ENCODE measurements around the gene BBX. TPM values are rescaled to one million over a fixed set of nuclear protein-coding genes. Genes with fewer than 3 reads are reported as not detected.
"Not testable (repeated sequence)": the region's sequence is repeated elsewhere in the genome, so short reads cannot be mapped to it uniquely, and the experiment has no call there.

Gene BBX
- total RNA-seq, 1 donor from 2014 or later: 51.6 TPM

DNA sequence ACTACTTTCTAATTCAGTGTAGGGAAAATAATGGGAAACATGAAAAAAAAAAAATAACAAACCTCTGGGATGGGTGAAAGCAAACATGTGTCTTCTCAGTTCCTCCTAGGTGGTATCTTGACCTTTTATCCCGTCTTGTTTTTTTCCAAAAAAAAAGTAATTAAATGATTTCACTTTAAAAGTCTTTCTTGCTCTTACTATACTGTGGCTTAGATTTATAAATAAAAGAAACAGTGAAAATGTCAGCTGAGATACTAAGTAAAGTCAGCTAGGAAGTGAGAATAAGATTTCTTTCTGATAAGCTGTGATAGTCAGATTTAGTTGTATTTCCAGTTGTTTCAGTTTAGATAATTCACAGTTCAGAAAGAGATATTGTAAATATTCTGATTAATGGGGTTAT lies 37.4 kb downstream of the BBX start:
- no peak for TF ChIP-seq CTCF (conservative IDR thresholded peaks at IDR 0.05)
- no peak for DNase-seq (ENCODE audit: low read depth, low spot score)
- Mint-ChIP-seq H3K27me3 (ENCODE audit: low read depth) (no peaks in the 10 kb centered on the region), H3K27ac (ENCODE audit: unreplicated experiment) (no peak overlapping the region), H3K9me3 (no peaks in the 10 kb centered on the region), H3K36me3 (ENCODE audit: low read depth) (no peaks in the 10 kb centered on the region), H3K4me1 (no peaks in the 10 kb centered on the region), H3K4me3 (no peak overlapping the region)

DNA sequence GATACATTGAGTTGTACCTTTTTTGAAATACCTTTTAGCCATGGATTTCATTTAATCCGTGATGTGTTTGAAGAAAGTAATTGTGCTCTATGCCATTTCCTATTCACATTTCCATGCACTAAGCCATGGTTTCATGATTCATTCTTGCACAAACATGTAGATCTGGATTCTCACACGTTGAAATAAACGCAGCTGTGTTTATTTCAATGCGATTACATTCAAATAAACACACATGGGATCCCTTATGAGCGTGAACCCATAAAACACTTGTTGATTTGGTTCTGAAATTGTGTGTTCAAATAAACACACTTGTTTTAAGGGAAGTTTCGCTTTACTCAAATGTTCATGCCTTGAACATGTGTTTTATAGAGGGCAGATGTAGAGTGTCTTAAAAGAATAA lies 39.2 kb downstream of the BBX start:
- Mint-ChIP-seq H3K36me3 (ENCODE audit: low read depth) (no peaks in the 10 kb centered on the region), H3K27me3 (ENCODE audit: low read depth) (no peaks in the 10 kb centered on the region), H3K9me3 (no peaks in the 10 kb centered on the region), H3K4me1 (no peaks in the 10 kb centered on the region), H3K4me3 (no peak overlapping the region), H3K27ac (ENCODE audit: unreplicated experiment) (no peak overlapping the region)
- DNase-seq (ENCODE audit: low read depth, low spot score): no peak
- TF ChIP-seq CTCF (conservative IDR thresholded peaks at IDR 0.05): no peak

- no peak overlapping the region for H3K27ac Mint-ChIP-seq (ENCODE audit: unreplicated experiment)
- H3K9me3 Mint-ChIP-seq: no peaks in the 10 kb centered on the region
- no peaks in the 10 kb centered on the region for H3K4me1 Mint-ChIP-seq
- no peak for DNase-seq (ENCODE audit: low read depth, low spot score)
- H3K27me3 Mint-ChIP-seq (ENCODE audit: low read depth): no peaks in the 10 kb centered on the region
- no peak overlapping the region for H3K4me3 Mint-ChIP-seq
- no peak for TF ChIP-seq CTCF (conservative IDR thresholded peaks at IDR 0.05)
- H3K36me3 Mint-ChIP-seq (ENCODE audit: low read depth): no peaks in the 10 kb centered on the region
Measured at GRCh38 chr3:107562969-107563529, 40.3 kb downstream of the BBX start.

DNA sequence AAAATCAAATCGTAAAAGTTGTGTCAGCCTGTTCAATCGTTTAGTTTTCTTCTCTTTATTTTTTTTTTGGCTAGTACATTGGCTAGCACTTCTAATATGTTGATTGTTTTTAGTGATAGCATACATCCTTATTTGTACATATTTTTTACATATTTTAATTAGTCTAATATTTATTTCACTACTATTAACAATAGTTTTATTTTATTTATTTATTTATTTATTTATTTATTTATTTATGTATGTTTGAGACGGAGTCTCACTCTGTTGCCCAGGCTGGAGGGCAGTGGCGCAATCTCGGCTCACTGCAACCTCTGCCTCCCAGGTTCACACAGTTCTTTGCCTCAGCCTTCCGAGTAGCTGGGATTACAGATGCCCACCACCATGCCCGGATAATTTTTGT lies 42.5 kb downstream of the BBX start:
- not testable (repeated sequence) for H3K4me3 Mint-ChIP-seq; H3K9me3 Mint-ChIP-seq; H3K27ac Mint-ChIP-seq (ENCODE audit: unreplicated experiment); H3K27me3 Mint-ChIP-seq (ENCODE audit: low read depth); H3K4me1 Mint-ChIP-seq; DNase-seq (ENCODE audit: low read depth, low spot score); H3K36me3 Mint-ChIP-seq (ENCODE audit: low read depth)

GRCh38 chr3:107571089-107571488 lies 48.3 kb downstream of the BBX start:
- H3K27me3 Mint-ChIP-seq (ENCODE audit: low read depth); H3K4me1 Mint-ChIP-seq; H3K9me3 Mint-ChIP-seq; DNase-seq (ENCODE audit: low read depth, low spot score); H3K27ac Mint-ChIP-seq (ENCODE audit: unreplicated experiment); H3K36me3 Mint-ChIP-seq (ENCODE audit: low read depth); H3K4me3 Mint-ChIP-seq: not testable (repeated sequence)

GRCh38 chr3:107571492-107571891 lies 48.7 kb downstream of the BBX start:
- not testable (repeated sequence) for DNase-seq (ENCODE audit: low read depth, low spot score); H3K9me3 Mint-ChIP-seq; H3K4me3 Mint-ChIP-seq; H3K36me3 Mint-ChIP-seq (ENCODE audit: low read depth); H3K27ac Mint-ChIP-seq (ENCODE audit: unreplicated experiment); H3K27me3 Mint-ChIP-seq (ENCODE audit: low read depth); H3K4me1 Mint-ChIP-seq

DNA sequence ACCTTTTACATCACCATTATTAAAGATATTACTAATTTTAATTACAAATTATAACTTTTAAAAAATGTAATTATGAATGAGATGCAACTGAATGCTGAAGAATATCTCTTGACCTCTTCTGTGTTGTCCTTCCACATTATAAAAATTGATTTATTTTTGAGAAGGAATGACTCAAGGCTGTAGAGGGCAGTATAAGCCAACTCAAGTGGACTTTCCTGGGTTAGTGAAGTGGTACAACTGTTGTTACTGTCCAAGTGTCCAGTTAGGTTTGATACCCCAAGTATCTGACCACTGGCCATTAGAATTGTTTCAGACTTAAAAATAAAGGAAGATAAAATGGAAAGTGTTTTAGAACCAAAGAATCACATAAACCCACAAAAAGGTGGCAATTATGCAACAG lies 51.9 kb downstream of the BBX start:
- H3K27ac Mint-ChIP-seq (ENCODE audit: unreplicated experiment): no peak overlapping the region
- H3K36me3 Mint-ChIP-seq (ENCODE audit: low read depth): no peaks in the 10 kb centered on the region
- no peak overlapping the region for H3K4me3 Mint-ChIP-seq
- peak; percentile 70 for TF ChIP-seq CTCF (conservative IDR thresholded peaks at IDR 0.05)
- H3K4me1 Mint-ChIP-seq: peaks cover 11% of the 10 kb centered on the region
- no peaks in the 10 kb centered on the region for H3K9me3 Mint-ChIP-seq
- H3K27me3 Mint-ChIP-seq (ENCODE audit: low read depth): no peaks in the 10 kb centered on the region
- DNase-seq (ENCODE audit: low read depth, low spot score): no peak
